PC-3 (cell line): ENCODE measurements around the gene MAP10. TPM values are rescaled to one million over a fixed set of nuclear protein-coding genes. Genes with fewer than 3 reads are reported as not detected.

Experiments used
- ATAC-seq: fragments of 200-7000 bp; cut with Tn5 transposase; 2 replicates; pipeline ENCODE4 v1.9.1; 2020; ENCODE audit warnings: mild to moderate bottlenecking, moderate library complexity
- BruUV-seq: library from RNA; stranded (reverse); fragments of 400-500 nt; replicated peaks from 2 replicates; lab custom pipeline; 2021; lab: Mats Ljungman, UMichigan
- CTCF ChIA-PET: fragments of 300-600 bp; sonication (Branson Sonifier 250); formaldehyde crosslinking; loops from one replicate; lab custom pipeline; 2022; ENCODE audit warnings: antibody characterized with exemption; lab: Charles Lee
- POLR2A ChIA-PET: fragments of 300-600 bp; sonication (Branson Sonifier 250); formaldehyde crosslinking; loops from one replicate; lab custom pipeline; 2022; ENCODE audit warnings: antibody characterized with exemption; ENCODE audit not compliant: unreplicated experiment; lab: Charles Lee
- DNase-seq: peaks from one replicate; pipeline ENCODE4 v3.0.0-alpha.2; 2015
- H2AFZ ChIP-seq: fragments of 300-600 bp; sonication (generic); 2 replicates; pipeline ENCODE4 v1.6.0; 2016; ENCODE audit warnings: antibody characterized with exemption, low read length
- H3F3A ChIP-seq: fragments of 300-600 bp; sonication (generic); one replicate; pipeline ENCODE4 v1.6.0; 2017; ENCODE audit warnings: antibody characterized with exemption, low read length, control low read depth, mild to moderate bottlenecking; ENCODE audit not compliant: unreplicated experiment
- H3K27ac ChIP-seq: fragments of 300-600 bp; sonication (generic); 2 replicates; pipeline ENCODE4 v1.5.1; 2016; ENCODE audit warnings: mild to moderate bottlenecking, low read length
- H3K27me3 ChIP-seq: fragments of 300-600 bp; sonication (generic); 2 replicates; pipeline ENCODE4 v1.6.1; 2016; ENCODE audit warnings: low read length, mixed read lengths
- H3K36me3 ChIP-seq: fragments of 300-600 bp; sonication (generic); 2 replicates; pipeline ENCODE4 v1.6.1; 2016; ENCODE audit warnings: low read depth, mixed run types, low read length, mixed read lengths
- H3K4me1 ChIP-seq: fragments of 300-600 bp; sonication (generic); 2 replicates; pipeline ENCODE4 v1.5.1; 2016; ENCODE audit warnings: low read length; ENCODE audit not compliant: insufficient read depth
- H3K4me2 ChIP-seq: fragments of 300-600 bp; sonication (generic); 2 replicates; pipeline ENCODE4 v1.6.0; 2016; ENCODE audit warnings: low read length
- H3K4me3 ChIP-seq: fragments of 300-600 bp; sonication (generic); 2 replicates; pipeline ENCODE4 v1.5.1; 2016; ENCODE audit warnings: mild to moderate bottlenecking, low read length, mixed read lengths
- H3K79me2 ChIP-seq: fragments of 300-600 bp; sonication (generic); 2 replicates; pipeline ENCODE4 v1.6.1; 2017; ENCODE audit warnings: low read length, mixed read lengths
- H3K9ac ChIP-seq: fragments of 300-600 bp; sonication (generic); 2 replicates; pipeline ENCODE4 v1.6.0; 2016; ENCODE audit warnings: mild to moderate bottlenecking, low read length
- H3K9me2 ChIP-seq: fragments of 300-600 bp; sonication (generic); replicated peaks from 2 replicates; pipeline ENCODE4 v1.6.1; 2016; ENCODE audit warnings: mixed run types, low read length, mixed read lengths
- H3K9me3 ChIP-seq: fragments of 300-600 bp; sonication (generic); 2 replicates; pipeline ENCODE4 v1.6.1; 2016; ENCODE audit warnings: low read length, mixed read lengths
- H4K20me1 ChIP-seq: fragments of 300-600 bp; sonication (generic); 2 replicates; pipeline ENCODE4 v1.6.1; 2016; ENCODE audit warnings: low read length, mixed read lengths
- EZH2 ChIP-seq: fragments of 300-600 bp; sonication (generic); IDR thresholded peaks from one replicate; pipeline ENCODE4 v1.6.1; 2017; ENCODE audit warnings: antibody characterized with exemption, mild to moderate bottlenecking, low read length; ENCODE audit not compliant: unreplicated experiment
- EZH2phosphoT487 ChIP-seq: fragments of 300-600 bp; sonication (generic); IDR thresholded peaks from 2 replicates; pipeline ENCODE4 v1.6.1; 2018; ENCODE audit warnings: mild to moderate bottlenecking, antibody characterized with exemption, low read length, borderline replicate concordance
- intact Hi-C: fragments of 100-400 bp; cut with micrococcal nuclease; formaldehyde crosslinking; loops from 2 replicates; pipeline ENCODE4 v1.9.0; 2023
- total RNA-seq: library from RNA; depleted of rRNA; stranded (reverse); fragments of >200 nt; gene quantifications from 2 replicates; pipeline ENCODE4 v1.2.3, GENCODE V29; 2014
- TF ChIP-seq, protein P1 (sequence below): fragments of 300-600 bp; sonication (generic); conservative IDR thresholded peaks from 2 replicates; pipeline ENCODE4 v1.5.1; 2017; ENCODE audit warnings: antibody characterized with exemption, low read depth, mild to moderate bottlenecking, low read length

The MAP10 gene
- total RNA-seq, 1 experiment from 2014 or later: not detected

DNA sequence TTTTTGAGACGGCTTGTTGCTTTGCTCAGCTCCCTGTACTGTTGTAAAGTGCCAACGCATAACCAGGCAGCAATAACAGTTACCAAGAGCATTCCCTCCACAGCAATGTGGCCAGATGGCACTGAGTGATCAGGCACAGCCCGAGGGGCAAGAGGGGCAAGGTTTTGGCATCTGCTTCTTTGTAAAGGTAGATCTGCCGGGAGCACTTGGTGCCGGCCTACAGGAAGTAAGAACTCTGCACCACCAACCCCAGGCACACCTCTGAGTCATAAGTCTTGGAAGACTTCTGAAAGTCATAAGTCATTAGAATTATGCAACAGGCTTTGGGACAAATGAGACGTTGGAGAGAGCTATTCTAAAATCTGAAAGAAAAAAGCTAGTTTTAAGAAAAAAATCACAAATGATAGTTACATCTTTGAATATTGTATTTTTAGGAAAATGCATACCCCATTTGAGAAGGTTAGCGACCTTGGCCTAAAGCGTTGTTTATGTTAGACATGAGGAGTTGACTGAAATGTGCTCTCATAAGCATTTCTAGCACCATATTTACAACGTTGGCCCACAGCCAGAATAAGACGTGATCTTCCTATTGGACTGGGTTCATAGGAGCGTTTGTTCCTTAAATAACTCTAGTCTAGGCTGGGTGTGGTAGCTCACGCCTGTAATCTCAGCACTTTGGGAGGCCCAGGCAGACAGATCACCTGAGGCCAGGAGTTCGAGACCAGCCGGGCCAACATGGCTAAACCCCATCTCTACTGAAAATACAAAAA is 37.7 kb upstream of the MAP10 start:
- CTCF ChIA-PET: no interaction called here
- BruUV-seq: no TSS peak

GRCh38 chr1:232768793-232769192 is 36.4 kb upstream of the MAP10 start:
- Histone ChIP-seq H3K27me3 (no peaks in the 10 kb centered on the region), H3K27ac (no peak overlapping the region), H3F3A (no peaks in the 10 kb centered on the region), H2AFZ (no peak overlapping the region), H3K9ac (no peak overlapping the region), H3K79me2 (no peaks in the 10 kb centered on the region), H4K20me1 (no peaks in the 10 kb centered on the region), H3K36me3 (no peaks in the 10 kb centered on the region), H3K9me2 (no peaks in the 10 kb centered on the region), H3K4me2 (no peak overlapping the region), H3K4me3 (no peak overlapping the region), H3K9me3 (no peaks in the 10 kb centered on the region), H3K4me1 (peaks cover 15% of the 10 kb centered on the region)
- POLR2A ChIA-PET: interaction anchor here (0.7 kb wide), 1 partner anchor 36 kb away, joined by 4 read pairs; no protein-coding TSS in a partner anchor
- intact Hi-C loops: loop anchor here (10.0 kb wide), 1 partner anchor 104 kb away; no protein-coding TSS in a partner anchor
- CTCF ChIA-PET: no interaction called here
- no TSS peak for BruUV-seq
- no peak for TF ChIP-seq EZH2
- TF ChIP-seq, protein P1, sequence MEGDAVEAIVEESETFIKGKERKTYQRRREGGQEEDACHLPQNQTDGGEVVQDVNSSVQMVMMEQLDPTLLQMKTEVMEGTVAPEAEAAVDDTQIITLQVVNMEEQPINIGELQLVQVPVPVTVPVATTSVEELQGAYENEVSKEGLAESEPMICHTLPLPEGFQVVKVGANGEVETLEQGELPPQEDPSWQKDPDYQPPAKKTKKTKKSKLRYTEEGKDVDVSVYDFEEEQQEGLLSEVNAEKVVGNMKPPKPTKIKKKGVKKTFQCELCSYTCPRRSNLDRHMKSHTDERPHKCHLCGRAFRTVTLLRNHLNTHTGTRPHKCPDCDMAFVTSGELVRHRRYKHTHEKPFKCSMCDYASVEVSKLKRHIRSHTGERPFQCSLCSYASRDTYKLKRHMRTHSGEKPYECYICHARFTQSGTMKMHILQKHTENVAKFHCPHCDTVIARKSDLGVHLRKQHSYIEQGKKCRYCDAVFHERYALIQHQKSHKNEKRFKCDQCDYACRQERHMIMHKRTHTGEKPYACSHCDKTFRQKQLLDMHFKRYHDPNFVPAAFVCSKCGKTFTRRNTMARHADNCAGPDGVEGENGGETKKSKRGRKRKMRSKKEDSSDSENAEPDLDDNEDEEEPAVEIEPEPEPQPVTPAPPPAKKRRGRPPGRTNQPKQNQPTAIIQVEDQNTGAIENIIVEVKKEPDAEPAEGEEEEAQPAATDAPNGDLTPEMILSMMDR: no peak
- TF ChIP-seq EZH2phosphoT487: no peak
- no peak for DNase-seq
- ATAC-seq: no peak

More for the DNA sequence above, 37.7 kb upstream of the MAP10 start:
- ATAC-seq (peak; percentile 83), DNase-seq (peak; percentile 94)
- Histone ChIP-seq H3K27ac (peak overlapping the region; percentile 22), H3K79me2 (no peaks in the 10 kb centered on the region), H3K9ac (no peak overlapping the region), H3K4me3 (no peak overlapping the region), H2AFZ (peak overlapping the region; percentile 62), H3K4me2 (peak overlapping the region; percentile 39), H4K20me1 (no peaks in the 10 kb centered on the region), H3K9me3 (no peaks in the 10 kb centered on the region), H3K36me3 (no peaks in the 10 kb centered on the region), H3K4me1 (peaks cover 15% of the 10 kb centered on the region), H3K27me3 (no peaks in the 10 kb centered on the region), H3K9me2 (no peaks in the 10 kb centered on the region), H3F3A (no peaks in the 10 kb centered on the region)
- TF ChIP-seq, protein P1: no peak
- no peak for TF ChIP-seq EZH2
- no peak for TF ChIP-seq EZH2phosphoT487
- POLR2A ChIA-PET: interaction anchor here (0.7 kb wide), 1 partner anchor 258 kb away, joined by 3 read pairs; no protein-coding TSS in a partner anchor
- intact Hi-C loops: loop anchor here (10.0 kb wide), 1 partner anchor 103 kb away; no protein-coding TSS in a partner anchor

GRCh38 chr1:232769733-232770132 is 35.5 kb upstream of the MAP10 start:
- no peaks in the 10 kb centered on the region for H3K36me3 ChIP-seq
- H3K4me1 ChIP-seq: peaks cover 15% of the 10 kb centered on the region
- no peak overlapping the region for H3K27ac ChIP-seq
- ChIA-PET POLR2A (no interaction called here), CTCF (no interaction called here)
- no peak overlapping the region for H2AFZ ChIP-seq
- no peaks in the 10 kb centered on the region for H3K9me2 ChIP-seq
- H3K4me3 ChIP-seq: no peak overlapping the region
- H3K79me2 ChIP-seq: no peaks in the 10 kb centered on the region
- ATAC-seq: no peak
- no peak overlapping the region for H3K9ac ChIP-seq
- DNase-seq: no peak
- BruUV-seq: no TSS peak
- no peaks in the 10 kb centered on the region for H3K9me3 ChIP-seq
- no peaks in the 10 kb centered on the region for H4K20me1 ChIP-seq
- H3F3A ChIP-seq: no peaks in the 10 kb centered on the region
- TF ChIP-seq EZH2 (no peak), EZH2phosphoT487 (no peak)
- TF ChIP-seq, protein P1: no peak
- no peak overlapping the region for H3K4me2 ChIP-seq
- H3K27me3 ChIP-seq: no peaks in the 10 kb centered on the region
- intact Hi-C loops: loop anchor here (10.0 kb wide), 1 partner anchor 105 kb away; no protein-coding TSS in a partner anchor
